ENCODE results near the gene MGLL.

The MGLL gene

GRCh38 chr3:127730666-127731295 is 91.5 kb downstream of the MGLL start:
- no peaks in the 10 kb centered on the region for H3K9me3 ChIP-seq (ENCODE audit: insufficient read depth, low read length)
- no peaks in the 10 kb centered on the region for H4K20me1 ChIP-seq (ENCODE audit: low read depth, low read length)
- no peak overlapping the region for H3K4me3 ChIP-seq (ENCODE audit: insufficient read depth, low read length, poor library complexity, severe bottlenecking)
- no peak overlapping the region for H3K4me2 ChIP-seq (ENCODE audit: low read depth, low read length, poor library complexity, severe bottlenecking)
- H3K9ac ChIP-seq (ENCODE audit: low read length): no peak overlapping the region
- TF ChIP-seq EZH2phosphoT487 (conservative IDR thresholded peaks at IDR 0.05; ENCODE audit: low read length): no peak
- TF ChIP-seq CTCF (IDR thresholded peaks at IDR 0.05; ENCODE audit: insufficient read depth, low read length, poor library complexity, severe bottlenecking): no peak
- H3F3A ChIP-seq (ENCODE audit: insufficient read depth): 0 out of 2 replicates have a peak, but pooled peaks cover 3% of the 10 kb centered on the region
- no peaks in the 10 kb centered on the region for H3K9me2 ChIP-seq (replicated peaks; ENCODE audit: insufficient read depth, low read length)
- H3K27me3 ChIP-seq (ENCODE audit: low read length): no peaks in the 10 kb centered on the region
- H3K36me3 ChIP-seq (ENCODE audit: low read length): no peaks in the 10 kb centered on the region
- no peak overlapping the region for H2AFZ ChIP-seq (ENCODE audit: low read depth, low read length, severe bottlenecking)
- H3K27ac ChIP-seq (ENCODE audit: low read depth, low read length): no peak overlapping the region
- H3K79me2 ChIP-seq (ENCODE audit: insufficient read depth, low read length): no peaks in the 10 kb centered on the region

- no peaks in the 10 kb centered on the region for H3K27me3 ChIP-seq (ENCODE audit: low read length)
- no peak overlapping the region for H3K27ac ChIP-seq (ENCODE audit: low read depth, low read length)
- H3K9me2 ChIP-seq (replicated peaks; ENCODE audit: insufficient read depth, low read length): no peaks in the 10 kb centered on the region
- H3K79me2 ChIP-seq (ENCODE audit: insufficient read depth, low read length): no peaks in the 10 kb centered on the region
- no peak overlapping the region for H2AFZ ChIP-seq (ENCODE audit: low read depth, low read length, severe bottlenecking)
- H3K4me2 ChIP-seq (ENCODE audit: low read depth, low read length, poor library complexity, severe bottlenecking): no peak overlapping the region
- H3K36me3 ChIP-seq (ENCODE audit: low read length): no peaks in the 10 kb centered on the region
- no peak overlapping the region for H3K4me3 ChIP-seq (ENCODE audit: insufficient read depth, low read length, poor library complexity, severe bottlenecking)
- H3K9ac ChIP-seq (ENCODE audit: low read length): no peak overlapping the region
- no peaks in the 10 kb centered on the region for H4K20me1 ChIP-seq (ENCODE audit: low read depth, low read length)
- H3F3A ChIP-seq (ENCODE audit: insufficient read depth): no peaks in the 10 kb centered on the region
- no peaks in the 10 kb centered on the region for H3K9me3 ChIP-seq (ENCODE audit: insufficient read depth, low read length)
- TF ChIP-seq EZH2phosphoT487 (conservative IDR thresholded peaks at IDR 0.05; ENCODE audit: low read length) (no peak), CTCF (IDR thresholded peaks at IDR 0.05; ENCODE audit: insufficient read depth, low read length, poor library complexity, severe bottlenecking) (no peak)
These were observed 92.1 kb downstream of the MGLL start for GRCh38 chr3:127730171-127730570.

GRCh38 chr3:127729556-127730056 is 92.7 kb downstream of the MGLL start:
- Histone ChIP-seq H3K9me3 (ENCODE audit: insufficient read depth, low read length) (no peaks in the 10 kb centered on the region), H3K9ac (ENCODE audit: low read length) (no peak overlapping the region), H3K36me3 (ENCODE audit: low read length) (no peaks in the 10 kb centered on the region), H2AFZ (ENCODE audit: low read depth, low read length, severe bottlenecking) (no peak overlapping the region), H4K20me1 (ENCODE audit: low read depth, low read length) (no peaks in the 10 kb centered on the region), H3F3A (ENCODE audit: insufficient read depth) (no peaks in the 10 kb centered on the region), H3K4me3 (ENCODE audit: insufficient read depth, low read length, poor library complexity, severe bottlenecking) (no peak overlapping the region), H3K27ac (ENCODE audit: low read depth, low read length) (no peak overlapping the region), H3K4me2 (ENCODE audit: low read depth, low read length, poor library complexity, severe bottlenecking) (no peak overlapping the region), H3K9me2 (replicated peaks; ENCODE audit: insufficient read depth, low read length) (no peaks in the 10 kb centered on the region), H3K79me2 (ENCODE audit: insufficient read depth, low read length) (no peaks in the 10 kb centered on the region), H3K27me3 (ENCODE audit: low read length) (no peaks in the 10 kb centered on the region)
- no peak for TF ChIP-seq CTCF (IDR thresholded peaks at IDR 0.05; ENCODE audit: insufficient read depth, low read length, poor library complexity, severe bottlenecking)
- no peak for TF ChIP-seq EZH2phosphoT487 (conservative IDR thresholded peaks at IDR 0.05; ENCODE audit: low read length)
